NCI-H1694 (cell line): ENCODE data around the gene SREBF1.

ENCODE experiments used
- DNase-seq: peaks from one replicate; lab custom pipeline; 2025; lab: John Stamatoyannopoulos, UW

The SREBF1 gene

DNA sequence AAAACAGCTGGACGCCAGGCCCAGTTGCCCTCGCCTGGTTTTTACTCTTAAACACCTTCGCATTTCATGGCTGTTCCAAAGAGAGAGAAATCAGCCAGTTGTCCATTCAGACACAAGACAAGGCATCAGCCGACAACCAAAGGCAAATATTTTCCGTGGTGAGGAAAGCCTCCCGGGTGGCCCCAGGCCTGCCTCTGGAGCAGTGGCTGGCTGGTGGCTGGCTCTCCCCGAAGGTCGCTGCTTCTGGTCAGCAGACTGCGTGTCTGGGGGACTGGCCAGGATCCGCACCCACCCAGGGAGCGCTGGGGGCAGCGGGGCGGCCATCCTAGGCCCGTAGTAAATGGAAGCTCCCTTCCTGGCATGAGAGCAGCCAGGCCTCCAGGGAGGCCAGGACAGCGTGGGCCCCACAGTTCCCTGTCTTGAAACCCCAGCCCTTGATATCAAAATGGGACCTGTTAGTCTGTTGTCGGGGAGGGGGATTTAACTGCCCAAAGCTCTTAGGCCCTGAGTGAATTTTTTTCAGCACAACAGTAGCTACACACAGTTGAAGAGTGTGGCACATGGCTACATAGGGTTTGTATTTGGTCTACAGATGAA is 57.7 kb downstream of the SREBF1 start:
- no peak for DNase-seq

DNA sequence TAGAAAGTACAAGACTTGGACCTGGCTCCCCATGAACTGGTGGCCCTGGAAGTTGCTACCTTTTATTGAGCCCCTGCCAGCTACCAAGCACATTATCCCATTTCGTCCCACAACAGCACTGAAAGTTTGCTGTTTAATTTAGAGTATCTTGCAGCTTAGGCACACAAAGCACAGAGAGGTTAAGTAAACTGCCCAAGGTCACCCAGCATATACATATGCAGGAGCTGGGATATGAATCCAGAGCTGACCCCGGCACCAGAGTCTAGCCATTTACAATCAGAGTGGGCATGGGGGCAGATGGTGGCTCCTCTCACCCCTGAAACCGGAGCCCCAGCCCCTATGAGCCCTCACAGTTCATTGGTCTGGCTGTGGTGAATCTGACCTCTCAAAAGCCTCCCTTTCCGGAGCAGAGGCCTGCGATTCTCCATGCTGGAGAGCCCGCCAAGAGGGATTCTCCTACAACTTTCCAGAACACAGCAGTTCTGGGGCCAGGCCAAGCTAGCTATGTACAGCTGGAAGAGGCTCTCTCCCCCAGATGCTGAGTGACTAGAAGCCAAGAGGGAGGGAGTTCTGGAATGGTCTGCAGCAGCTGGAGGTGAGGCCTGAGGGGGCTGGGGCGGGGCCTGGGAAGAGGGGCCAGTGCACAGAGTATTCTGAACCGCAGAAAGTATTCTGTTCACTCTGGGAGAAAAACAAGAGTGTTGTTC is 58.3 kb downstream of the SREBF1 start:
- no peak for DNase-seq

DNA sequence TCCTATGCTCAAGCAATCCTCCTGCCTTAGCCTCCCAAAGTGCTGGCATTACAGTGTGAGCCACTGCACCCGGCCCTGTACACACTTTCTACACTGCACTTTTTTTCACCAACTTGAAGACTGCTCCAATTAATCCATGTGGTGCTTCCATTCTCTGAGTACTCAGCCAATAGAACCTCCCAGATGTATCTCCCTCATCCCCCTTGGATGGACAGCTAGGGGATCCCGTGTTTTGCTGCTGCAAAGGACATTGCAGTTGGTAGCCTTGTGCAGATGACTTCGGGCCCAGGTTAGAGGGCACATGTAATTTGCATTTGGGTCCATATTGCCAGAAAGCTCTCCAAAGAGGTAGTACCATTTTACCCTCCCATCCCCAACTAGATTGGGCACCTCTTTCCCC is 59.9 kb downstream of the SREBF1 start:
- DNase-seq = no peak

DNA sequence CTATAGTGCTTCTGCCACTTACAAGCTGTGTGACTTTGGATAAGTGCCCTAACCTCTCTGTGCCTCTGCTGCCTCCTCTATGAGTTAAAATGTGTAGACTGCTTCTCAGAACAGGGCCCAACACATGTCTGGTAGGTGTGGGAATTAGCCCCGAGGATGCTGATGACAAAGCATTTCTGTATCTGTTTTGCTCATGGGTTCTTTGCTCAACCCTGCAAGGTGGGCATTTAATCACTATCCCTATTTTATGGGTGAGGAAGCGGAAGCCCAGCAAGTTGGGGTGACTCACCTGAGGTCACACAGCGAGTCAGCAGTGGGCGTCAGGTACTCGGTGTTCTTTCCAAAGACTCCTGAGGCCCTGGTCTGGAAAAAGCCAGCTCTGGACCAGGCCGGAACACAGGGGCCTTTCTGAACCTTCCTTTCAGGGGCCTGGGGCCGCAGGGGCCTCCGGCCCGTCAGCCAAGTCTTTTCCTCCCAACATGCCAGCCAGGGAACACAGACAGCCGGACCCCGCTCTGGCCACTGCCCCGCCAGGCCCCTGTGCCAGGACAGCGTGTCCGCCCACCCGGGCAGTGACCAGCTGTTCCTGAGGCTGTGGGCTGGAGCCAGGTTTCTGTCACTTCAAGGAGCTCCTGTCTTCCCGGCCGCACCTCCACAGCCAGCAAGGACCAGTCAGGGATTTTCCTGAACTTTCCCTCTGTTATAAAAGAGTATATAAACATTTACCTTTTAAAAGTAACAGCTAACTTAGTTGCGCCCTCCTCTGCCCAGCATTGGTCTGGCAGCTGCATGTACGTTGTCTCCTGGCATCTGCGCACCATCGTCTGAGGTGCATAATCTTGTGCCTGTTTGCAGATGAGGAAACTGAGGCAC is 62.5 kb downstream of the SREBF1 start:
- DNase-seq = no peak

DNA sequence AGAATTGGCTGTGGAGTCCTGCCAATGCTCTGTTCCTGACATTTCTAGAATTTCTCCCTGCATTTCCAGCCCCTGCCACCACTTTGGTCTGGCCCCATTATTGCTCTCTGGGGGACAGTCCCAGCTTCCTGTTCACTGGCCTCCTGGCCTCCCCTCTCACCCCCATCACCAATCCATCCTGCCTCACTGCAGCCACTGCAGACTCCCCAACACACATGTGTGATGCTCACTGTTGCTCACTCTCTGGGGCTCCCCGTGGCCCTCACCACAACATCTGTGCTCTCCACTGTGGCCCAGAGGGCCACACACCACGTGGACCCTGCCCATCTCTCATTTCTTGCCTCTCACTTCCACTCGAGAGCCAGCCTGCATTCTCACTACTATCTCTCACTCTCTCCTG is 64.6 kb downstream of the SREBF1 start:
- no peak for DNase-seq

DNA sequence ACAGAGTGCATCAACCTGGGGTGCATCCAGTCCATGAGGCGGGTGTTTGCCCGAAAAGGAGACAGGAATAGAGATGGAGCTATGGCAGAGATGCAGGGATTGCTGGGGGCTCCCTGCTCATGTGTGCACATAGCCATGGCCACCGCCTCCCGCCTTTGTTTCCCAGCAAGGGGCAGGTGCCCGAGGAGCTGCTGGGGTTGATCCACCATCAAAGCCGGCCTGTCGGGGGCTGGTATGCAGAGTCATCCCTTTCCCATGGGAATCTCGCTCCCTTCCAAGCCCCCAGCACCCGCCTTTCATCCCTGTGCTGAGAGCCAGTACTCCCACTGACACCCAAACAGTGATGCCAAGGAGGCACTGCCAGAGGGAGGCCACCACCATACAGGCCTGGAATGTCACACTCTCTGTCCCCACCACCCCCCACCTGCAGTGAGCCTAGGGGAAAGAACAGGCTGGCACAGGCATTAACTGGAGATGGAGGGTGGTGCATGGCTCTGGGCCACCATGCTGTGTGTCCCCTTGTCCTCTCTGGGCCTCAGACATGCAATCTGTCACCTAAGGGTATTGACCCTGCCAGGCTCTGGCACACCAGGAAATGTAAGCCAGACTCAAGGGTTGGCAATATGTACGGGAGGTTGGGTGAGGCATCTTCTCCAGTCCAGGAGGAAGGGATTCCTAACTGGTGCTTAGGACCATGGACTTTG is 65.1 kb downstream of the SREBF1 start:
- no peak for DNase-seq

DNA sequence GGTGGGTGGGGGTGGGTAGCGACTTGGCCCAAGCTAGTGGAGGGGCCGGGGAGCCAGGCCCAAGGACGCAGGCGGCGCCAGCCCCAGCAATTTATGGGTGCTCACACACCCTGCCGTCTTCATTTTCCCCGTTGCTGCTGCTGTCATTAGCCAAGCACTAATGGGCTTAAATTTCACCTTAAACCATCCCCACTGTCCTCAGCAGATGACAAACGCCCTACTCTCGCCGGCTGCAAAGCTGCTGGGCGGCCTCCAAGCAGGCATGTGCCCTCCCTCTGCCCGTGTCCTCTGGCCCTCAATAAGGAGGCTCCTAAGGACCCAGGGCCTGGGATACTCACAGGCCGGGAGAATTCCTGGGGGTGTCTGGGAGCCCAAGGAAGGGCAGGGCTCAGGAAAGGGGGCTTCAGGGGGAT is 66.1 kb downstream of the SREBF1 start:
- no peak for DNase-seq

DNA sequence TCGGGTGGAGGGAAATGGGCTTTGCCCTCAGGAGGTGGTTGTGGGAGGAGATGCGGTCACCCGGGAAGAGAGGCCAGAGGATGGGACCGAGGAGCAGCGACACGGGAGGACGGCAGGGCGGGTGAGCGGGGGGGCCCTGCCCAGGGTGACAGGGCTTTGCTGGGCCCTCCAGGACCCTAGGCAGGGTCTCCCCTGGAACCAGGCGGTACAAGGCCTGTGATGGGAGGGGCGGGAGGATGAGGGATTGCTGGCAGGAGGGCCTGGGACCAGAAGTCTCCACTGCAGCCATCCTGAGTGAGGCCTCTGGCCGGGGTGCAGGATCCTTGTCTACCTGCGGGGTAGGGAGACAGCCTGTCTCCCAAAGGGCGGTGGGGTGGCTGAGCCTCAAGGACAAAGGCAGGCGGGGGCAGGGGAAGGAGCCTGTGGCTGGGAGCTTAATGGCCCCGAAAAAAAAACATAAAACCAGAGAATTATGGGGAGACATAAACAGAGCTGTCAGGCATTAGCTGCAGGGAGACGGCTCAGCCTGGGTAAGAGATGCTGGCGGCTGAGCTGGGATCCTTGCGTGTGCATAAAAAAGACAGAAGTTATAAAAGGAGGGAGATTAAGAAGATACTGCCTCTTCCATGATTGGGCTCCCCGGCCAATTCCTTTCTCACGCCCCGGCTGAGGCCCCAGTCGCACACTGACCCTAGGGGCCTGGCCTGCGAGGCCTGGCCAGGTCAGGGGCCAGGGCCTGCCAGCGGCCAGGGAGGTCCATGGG is 66.7 kb downstream of the SREBF1 start:
- no peak for DNase-seq

DNA sequence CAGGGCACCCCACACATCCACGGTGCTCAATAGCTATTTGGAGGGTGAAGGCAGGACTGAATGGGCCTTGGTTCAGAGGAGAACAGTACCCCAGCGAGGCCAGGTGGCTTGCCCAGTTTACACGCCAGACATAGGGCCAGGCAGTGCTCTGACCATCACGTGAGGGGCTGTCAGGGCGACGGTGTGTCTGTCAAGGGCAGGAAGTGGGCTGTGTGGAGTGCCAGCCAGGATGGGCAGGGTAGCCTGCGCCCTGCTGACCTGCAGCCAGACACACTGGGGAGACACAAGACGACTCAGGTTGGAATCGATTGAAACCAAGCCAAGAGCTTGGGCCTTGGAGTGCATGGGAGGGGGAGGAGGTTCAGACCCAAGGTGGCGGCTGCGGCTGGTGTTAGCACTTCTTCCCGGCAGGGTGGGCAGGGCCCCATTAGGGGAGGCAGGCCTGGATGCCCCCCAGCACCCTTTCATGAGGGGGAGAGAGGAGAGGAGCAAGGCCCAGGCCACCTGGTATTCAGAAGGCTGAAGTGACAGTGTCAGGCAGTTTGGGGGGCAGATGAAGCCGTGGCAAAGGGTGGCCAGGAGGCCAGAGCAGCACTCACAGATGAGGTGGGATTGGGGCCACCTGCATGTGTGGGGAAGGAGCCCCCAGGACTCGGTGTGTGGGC is 68.2 kb downstream of the SREBF1 start:
- no peak for DNase-seq

DNA sequence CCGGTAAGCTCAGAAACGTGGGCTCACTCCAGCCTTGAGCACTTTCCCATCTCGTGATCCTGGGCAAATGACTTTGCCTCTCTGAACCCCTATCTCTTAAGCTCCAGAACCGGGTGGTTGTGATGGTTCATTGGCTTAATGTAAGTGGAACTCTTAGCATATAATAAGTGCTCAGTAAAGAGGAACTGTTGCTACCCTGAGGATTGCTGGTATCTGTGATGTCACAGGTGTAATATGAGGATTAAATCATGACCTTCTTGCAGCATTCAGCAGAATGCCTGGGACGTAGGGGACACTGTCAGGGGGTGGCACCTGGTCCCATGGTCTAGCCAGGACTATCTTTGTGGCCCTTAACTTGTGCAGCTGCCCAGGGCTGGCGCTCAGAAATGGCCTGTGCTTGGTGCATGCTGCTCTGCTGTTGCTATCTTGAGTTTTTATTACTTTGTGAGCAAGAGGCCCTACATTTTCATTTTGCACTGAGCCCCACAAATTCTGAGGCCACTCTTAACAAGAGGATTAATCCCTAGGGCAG is 68.8 kb downstream of the SREBF1 start:
- DNase-seq = no peak

DNA sequence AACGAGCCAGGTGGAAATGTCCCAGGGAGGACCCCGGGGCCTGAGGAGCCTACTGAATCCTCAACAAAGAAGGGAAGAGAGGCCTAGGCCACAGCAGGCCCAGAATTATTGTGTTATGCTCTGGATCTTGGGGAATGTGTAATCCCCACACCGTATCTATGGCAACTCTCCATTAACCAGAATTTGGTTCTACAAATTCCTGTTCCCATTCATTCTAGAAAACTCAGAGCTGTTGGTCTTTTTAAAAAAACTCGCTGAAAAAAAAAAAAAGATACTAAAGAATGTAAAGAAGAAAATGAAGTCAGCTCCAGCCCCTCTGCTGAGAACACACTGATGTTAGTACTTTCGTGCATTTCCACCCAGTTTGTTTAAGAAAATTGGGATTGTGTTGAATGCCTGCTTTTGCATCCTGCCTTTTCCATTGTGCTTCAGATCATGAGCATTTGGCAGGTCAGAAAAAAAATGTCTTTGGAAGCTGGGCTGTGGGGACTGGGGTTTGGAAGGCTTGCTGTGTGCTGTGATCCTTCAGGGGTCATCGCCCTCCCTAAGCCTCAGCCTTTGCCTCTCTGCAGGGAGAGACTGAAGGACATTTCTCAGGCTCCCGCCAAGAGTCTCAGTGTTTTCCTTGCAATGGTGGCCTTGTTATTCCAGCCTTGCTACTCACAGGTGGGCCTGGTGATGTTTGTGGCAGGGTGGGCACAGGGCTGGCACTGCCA is 69.5 kb downstream of the SREBF1 start:
- no peak for DNase-seq

DNA sequence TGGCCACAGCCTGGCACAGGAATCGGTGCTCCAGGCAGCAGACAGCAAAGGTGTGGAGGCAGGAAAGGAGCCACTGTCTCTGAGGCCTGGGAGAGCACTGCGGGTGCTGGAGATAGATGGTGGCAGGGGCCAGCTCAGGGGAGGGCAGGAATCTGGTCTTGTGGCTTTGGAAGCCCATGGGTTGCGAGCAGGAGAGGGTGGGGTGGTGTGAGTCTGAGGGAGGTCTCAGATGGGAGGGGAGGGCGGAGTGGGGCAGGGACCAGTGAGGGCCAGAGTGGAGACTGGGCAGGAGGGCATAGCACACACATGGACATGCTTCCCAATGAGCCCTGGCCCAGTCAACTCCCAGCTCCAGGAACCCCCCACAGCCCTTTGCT is 70.1 kb downstream of the SREBF1 start:
- DNase-seq = no peak

DNA sequence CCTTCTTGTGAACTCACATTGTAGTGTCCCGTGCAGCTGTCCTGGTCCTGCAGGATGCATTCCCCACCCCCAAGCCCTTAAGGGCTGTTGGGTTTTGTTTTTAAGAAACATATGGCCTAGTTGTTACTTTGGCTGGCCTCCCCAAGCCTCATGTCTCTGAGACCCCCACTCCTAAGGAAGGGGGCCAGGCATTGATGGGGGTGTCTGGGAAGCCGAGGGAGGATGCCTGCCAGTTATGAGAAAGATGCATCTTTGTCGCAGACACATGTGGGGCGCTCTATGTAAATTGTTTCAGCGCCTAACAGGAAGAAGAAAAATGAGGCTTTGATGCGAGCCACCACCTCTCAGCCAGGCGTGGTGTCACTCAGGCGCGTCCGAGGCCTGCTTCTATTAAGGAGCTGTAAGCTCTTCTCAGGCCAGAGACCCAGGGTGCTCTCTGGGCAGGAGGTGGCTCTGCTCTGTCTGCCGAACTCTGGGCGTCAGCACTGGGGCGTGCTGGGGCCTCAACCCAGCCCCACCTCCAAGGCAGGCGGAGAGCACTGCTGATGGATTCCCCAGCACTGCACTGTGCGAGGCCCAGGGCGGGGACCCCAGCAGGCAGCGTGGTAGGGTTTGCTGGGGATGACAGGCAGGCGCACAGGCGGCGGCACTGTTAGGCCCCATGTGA is 70.6 kb downstream of the SREBF1 start:
- DNase-seq = no peak

DNA sequence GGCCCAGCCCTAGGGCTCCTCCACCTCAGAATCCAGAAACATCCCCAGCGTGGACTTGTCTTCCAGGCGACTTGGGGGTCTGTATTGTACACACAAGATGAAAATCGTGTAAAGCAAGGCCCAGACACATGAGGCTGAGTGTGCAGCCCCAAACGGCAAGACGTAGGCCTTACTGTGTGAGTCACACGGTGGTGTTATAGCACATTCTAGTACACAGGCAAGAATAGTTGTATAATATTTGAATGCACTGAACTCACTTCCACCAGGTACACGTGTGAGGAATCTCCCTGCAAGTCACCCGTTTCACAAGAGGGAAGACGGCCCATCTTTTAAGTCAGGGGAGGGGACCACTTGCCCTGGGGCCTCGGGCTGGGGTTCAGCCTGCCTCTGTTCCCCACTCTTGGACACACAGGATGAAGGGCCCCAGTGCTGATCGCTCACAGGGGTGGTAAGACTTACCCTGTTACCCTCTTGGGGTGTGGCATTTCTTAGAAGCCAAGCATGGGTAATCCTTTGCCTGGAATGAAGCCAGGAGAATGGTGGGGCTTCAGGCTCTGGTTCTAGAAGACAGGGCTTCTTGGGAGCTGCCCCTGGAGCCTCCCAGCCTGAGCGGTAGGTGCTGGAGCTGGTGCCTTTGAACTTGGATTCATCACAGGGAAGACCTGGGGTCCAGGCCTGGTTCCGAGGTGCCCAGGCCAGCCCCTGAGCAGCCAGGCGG is 71.3 kb downstream of the SREBF1 start:
- DNase-seq = no peak

DNA sequence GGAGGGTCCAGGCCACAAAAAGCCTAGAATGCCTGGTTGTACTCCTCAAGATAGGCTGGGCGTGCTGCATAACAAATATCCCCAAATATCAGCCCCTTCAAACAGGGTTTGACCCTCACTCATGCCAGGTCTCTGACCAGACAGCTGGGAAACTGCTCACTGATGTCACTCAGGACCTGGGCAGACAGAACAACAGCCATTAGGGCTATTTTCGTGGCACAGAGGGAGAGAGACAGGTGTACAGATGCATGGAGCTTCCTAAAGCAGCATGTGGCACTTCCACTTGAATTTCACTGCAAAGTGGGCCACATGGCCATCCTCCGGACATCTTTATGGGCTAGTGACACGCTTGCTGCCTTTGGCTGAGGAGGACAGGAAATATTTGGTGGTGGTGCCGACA is 73.1 kb downstream of the SREBF1 start:
- no peak for DNase-seq

DNA sequence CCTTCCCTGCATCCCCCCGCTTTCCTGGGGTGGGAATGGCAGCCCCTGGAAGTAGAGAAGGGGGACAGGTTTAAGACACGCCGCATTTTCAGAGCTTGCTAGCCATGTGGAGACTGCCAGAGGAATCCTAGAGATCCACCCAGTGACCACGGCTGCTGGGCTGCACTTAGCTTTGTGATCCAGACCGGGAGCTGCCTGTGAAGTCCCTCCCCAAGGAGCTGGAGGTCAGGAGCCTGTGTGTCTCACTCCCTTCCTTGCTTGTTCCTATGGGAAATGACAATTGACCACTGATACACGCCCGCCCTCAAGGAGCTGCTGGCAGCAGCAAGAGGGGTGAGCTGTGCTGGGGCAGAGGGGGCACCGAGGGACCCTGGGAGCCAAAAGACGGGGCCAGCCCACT is 73.7 kb downstream of the SREBF1 start:
- DNase-seq = no peak

DNA sequence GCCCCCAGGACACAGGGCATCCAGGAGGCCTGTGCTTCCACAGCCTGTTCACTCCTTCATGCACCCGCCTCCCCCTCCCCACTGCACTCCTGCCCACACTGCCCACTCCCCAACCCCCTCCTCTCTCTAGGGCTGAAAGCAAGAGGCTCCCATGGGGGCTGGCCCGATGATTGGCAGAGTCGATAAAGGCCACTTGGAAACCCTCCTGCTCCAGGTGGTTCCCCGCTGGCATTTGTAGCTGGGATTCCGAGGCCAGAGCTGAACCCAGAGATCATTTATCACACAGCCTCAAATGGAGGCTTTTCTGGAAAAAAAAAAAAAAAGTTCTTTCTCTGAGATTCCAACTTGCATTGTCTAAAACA is 74.1 kb downstream of the SREBF1 start:
- no peak for DNase-seq
